ENCODE measurements around the gene CYTIP.

The CYTIP gene

DNA sequence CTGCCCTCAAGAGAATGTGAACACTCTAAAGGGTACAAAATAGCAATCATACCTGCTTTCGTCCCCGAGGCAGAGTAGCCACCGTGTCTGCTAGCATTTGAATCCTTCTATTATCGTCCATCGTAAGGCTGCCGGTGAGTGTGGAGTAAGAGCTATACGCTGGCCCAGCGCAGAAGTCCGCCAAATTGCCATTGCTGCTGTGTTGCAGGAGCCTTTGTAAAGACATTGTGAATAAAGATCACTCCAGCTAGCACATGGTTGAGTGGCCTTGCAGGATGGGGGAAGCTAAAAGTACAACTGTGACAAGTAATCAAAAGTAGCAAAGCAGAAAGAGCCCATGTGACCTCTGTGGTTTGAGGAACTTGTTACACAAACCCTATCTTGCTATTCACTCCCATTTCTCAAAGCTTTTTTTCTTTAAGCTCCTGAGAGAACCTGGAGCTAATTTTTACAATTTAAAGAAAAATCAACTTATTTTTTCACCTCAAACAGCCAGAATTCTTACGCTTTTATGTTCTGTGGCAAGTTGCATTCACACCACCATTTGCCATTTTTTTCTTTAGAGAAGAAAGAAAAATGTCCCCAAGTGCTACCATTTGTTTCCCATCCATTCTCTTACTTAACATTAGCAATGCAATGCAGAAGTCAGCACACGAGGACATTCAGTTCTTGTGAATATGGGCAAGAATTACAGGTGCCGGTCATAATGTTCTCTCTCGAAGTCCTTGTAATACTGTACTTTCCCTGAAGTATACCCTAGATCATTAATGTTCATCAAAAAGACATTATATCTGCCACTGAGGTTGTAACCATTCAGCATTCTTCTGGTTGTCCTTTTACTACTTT lies at the start of gene CYTIP:
TSS of gene CYTIP (minus strand) at position 295 of the 846 bp plus-strand sequence. CDS start at position 226, 69 bp downstream.
- no peak for DNase-seq

DNA sequence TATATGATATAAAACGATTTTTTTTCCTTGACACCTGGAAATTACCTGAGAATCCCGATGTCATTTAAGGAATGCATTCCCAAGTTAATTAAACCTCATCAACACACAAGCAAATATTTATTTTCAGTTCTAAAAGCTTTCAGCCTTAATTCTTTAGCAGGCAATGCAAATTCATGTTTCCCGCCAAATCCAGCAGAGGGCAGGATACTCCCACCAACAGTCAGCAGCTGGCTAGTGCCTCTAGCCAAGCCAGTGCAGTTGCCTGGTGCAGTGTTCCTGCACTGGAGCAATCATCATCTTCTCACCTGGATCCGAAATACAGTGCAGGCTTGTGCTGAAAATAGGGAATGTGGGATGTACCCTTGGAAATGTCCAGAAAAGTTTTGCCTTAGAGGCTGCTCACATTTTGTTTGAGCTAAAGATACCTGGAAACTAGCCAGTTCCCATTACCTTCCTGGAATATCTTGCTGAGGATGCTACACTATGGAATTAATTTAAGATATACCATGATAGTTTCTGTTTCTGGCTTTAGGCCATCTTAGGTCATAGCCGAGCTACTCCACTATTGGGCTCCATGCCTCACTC lies 48.4 kb upstream of the CYTIP start:
- DNase-seq = peak; percentile 33

- no peak for DNase-seq
Measured at GRCh38 chr2:157489983-157490382, 46.1 kb upstream of the CYTIP start.

DNA sequence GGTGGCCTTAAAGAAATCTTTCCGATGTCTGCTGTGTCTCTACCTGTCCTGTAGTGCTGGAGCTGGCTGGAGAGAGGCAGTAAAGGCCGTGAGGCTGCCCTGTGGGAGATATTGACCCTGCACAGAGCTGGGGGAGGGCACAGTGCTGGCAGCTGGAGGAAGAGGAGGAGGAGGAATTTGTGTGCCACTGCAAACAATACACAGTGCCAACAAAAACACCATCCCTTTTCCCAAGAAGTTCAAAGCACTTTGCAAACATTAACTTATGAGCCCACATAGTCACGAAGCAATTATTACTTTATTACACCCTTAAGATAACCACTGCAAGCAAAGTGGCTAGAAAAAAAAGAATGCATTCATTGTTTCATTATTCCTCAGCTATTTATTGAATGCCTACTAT lies 45.0 kb upstream of the CYTIP start:
- no peak for DNase-seq

- no peak for DNase-seq
Measured at GRCh38 chr2:157487747-157488146, 43.9 kb upstream of the CYTIP start.

GRCh38 chr2:157487271-157487610 lies 43.4 kb upstream of the CYTIP start:
- DNase-seq = no peak

DNA sequence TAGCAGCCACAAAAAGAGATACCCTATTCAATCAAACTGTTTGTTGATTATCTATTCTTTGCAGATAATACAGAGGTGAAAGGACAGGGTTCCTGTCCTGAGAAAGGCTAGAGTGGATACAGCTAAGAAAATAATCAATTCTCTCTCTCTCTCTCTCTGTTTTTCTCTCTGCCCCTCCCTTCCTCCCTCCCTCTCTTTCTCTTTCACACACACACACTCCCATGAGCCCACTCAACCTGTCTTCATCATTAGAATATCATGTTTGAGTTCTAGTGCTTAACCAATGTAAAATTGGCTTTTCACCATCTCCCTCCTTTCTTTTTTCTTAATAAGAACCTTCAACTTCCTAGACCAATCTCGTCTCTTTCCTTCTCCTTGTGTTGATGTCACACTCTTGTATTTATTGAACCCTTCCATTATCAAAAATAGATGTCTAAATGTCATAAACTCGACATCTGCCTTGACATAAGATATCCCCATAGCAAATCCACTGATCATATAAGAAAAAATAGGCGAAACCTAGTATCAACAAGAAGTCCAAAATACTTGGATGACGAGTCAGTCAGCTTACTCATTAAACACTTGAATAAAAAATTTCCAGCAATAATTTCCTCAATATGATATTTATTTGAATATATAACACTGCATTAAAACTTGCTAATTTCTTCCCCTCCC lies 42.8 kb upstream of the CYTIP start:
- no peak for DNase-seq

DNA sequence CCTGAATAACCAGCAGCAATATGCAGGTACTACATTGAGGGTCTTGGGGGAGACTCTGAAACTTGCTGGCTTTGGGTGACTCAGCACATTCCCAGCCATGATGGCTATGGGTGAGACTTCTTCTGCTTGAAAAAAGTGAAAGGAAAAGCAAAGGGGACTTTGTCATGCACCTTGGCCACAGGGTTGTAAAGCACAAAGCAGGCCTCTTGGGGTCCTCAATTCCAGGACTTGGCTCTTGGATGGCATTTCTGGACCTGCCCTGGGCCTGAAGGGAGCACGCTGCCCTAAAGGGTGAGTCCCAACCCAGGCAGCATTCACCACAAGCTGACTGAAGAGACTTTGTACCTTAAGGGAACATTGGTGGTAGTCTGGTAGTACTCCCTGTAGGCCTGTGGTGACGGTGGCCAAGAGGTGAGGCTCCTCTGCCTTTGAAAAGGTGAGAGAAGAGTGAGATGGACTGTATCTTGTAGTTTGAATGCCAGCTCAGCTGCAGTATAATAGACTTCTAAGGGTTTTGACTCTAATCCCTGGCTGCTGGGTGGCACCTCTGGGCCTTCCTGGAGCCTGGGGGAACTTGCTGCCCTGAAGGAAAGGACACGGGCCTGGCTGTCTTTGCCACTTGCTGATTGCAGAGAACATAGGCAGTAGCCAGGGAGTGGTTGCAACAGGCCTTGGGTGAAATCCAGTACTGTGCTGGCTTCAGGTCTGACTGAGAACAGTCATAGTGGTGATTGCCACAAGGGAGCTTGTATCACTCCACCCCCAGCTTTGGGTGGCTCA lies 36.5 kb upstream of the CYTIP start:
- DNase-seq = no peak

- no peak for DNase-seq
Measured at GRCh38 chr2:157479081-157480027, 35.5 kb upstream of the CYTIP start.

GRCh38 chr2:157477919-157478318 lies 34.0 kb upstream of the CYTIP start:
- no peak for DNase-seq

GRCh38 chr2:157476953-157477709 lies 33.2 kb upstream of the CYTIP start:
- DNase-seq = no peak

DNA sequence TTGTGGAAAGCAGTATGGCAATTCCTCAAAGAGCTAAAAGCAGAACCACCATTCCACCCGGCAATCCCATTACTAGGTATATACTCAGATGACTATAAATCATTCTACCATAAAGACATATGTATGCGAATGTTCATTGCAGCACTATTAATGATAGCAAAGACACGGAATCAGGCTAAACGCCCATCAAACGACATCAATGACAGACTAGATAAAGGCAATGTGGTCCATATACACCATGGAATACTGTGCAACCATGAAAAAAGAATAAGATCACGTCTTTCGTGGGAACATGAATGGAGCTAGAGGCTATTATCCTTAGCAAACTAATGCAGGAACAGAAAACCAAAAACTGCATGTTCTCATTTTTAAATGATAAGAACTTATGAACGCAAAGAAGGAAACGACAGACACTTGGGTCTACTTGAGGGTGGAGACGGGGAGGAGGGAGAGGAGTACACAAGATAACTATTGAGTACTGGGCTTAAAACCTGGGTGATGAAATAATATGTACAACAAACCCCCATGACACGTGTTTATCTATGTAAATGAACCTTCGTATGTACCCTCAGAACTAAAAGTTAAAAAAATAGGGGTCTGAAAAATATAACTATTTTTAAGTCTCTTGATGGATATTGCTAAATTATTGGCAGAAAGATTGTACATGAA lies 32.0 kb upstream of the CYTIP start:
- DNase-seq = no peak

DNA sequence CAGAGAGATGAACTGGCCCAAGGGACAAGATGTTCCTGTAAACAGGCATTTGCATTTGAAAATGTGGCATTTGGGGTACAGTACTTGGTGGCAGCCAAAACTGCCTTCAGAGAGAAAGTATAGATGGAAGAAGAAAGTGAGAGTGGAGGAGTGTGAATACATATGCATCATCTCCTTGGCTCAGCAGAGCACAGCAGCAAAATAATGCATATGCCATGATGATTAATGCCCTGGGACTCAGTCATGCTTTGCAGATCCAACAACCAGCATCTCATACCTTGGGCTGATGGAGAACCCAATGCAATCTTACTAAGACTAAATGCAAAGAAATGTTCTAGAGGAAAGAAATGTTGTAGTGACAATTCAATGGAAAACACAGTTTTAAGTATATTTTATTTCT lies 29.7 kb upstream of the CYTIP start:
- DNase-seq = no peak

DNA sequence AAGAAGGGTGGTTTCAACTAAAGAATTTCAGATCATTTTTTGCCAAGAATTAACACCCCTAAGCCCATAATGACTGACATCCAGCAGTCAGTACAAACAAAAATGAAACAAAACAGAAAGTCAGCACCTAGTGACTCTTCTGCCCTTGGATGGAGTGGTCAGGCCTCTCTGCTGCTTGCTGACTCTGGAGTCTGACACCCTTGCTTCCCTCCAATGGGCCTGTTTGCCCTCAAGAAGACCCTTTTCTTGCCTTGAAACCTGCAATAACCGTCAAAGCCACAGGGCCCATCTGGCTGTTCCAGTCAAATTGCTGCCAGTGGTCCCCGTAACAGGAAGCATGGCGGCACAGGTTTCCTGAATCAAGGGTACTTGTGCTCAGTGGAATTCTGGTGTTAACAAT lies 27.2 kb upstream of the CYTIP start:
- no peak for DNase-seq

DNA sequence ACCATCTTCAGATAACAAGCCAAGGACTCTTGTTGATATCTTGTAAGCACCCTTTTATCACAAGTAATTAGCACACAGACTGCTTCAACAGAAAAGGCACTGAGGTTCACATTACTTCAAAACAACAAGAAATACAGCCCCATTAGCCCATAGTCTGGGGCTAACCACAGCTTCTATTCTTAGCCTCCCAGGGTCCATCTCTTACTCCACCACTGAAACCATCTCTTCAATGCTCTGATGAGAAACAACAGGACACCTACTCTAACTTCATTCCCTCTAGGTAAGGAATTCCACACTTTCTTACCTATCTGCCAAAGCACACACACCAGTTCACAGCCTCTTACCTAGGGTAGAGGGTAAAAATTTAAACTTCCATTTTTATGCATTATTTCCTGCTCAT lies 26.4 kb upstream of the CYTIP start:
- DNase-seq = no peak

DNA sequence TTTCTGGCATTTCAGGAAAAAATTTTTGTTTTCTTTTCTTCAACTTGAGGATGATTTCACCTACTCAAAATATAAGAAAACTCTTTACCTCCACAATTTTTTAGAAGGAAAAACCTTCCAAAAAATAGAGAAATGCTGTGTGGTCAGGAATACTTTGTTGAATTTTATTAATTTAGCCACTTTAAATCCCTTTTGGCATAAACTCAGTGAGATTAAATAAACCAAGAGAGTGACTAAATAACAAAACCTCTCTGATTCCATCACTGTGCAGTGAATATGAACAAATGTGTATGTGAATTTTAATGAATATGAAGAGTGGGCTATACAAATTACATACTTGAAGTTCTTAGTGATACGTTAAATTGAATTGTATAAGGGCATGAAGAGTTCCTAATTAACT lies 25.8 kb upstream of the CYTIP start:
- no peak for DNase-seq

- DNase-seq = no peak
Measured at GRCh38 chr2:157468931-157469708, 25.2 kb upstream of the CYTIP start.

DNA sequence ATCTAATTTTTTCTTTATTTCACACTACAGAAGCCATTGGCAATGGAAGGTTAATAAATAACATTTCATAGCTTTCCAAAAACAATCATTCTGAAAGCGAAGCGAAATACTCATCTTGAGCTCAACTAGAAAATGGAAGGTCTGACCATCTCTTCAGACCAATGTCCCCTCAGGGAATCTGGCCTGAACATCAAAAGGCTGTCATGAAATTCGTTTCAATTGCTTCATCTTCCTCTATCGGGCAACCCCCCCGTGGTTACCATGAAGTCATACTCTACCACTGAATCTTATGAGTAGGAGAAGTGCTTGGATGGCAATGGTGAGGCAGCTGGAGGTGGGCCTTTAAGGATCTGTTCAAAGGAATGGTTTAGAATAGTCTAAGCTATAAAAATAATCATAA lies 22.9 kb upstream of the CYTIP start:
- DNase-seq = no peak

DNA sequence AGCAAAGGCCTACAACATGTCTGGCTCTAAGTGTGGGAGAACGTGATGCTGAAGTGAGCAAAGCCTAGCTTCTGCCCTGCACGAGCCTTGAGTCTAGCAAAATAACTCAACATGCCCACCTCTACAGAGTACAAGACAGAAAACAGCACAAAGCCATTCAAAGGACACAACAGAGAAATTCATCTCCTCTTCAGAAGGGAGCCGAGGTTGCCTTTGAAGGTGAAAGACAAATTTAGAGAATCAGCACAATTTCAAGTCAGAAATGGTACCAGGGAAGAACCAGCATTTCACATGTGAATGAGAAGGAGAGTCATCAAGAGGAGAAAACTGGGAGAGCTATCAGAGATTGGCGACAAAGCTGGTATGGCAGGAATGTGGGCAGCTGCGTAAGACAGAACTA lies 21.7 kb upstream of the CYTIP start:
- DNase-seq = no peak

DNA sequence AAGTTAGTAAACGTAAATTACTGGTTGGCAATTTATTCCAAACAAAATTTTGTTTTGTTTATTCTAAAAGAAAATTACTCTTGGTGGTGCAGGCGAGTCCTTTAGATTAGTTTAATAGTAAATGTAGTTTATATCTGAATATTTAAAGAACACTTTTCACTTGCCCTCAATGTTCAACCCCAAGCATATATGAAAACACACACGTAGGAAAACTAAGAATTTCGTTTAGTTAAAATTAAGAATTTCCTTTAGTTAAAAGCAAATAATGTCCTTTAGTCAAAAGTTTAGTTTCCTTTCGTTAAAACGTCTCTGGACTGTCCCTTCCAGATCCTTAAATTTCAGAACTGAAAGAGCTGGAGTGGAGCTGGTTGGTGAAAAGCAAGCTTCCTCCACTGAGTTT lies 19.1 kb upstream of the CYTIP start:
- DNase-seq = no peak
